Gastroesophageal sphincter (tissue), 4 donors: ENCODE results near the gene YKT6. TPM values are rescaled to one million over a fixed set of nuclear protein-coding genes. Genes with fewer than 3 reads are reported as not detected.
"Not testable (repeated sequence)": the region's sequence is repeated elsewhere in the genome, so short reads cannot be mapped to it uniquely, and the experiment has no call there.

Source experiments
- ATAC-seq: fragments of 150-250 bp; one replicate; pipeline ENCODE4 v1.9.1; 2016; ENCODE audit warnings: mild to moderate bottlenecking, moderate library complexity
- H3K27ac ChIP-seq, 4 donors: fragments of 200-600 bp; sonication (generic) in 3 of 4; 1 replicate in 3 of 4; 2 replicates in 1 of 4; pipeline ENCODE4 v1.5.1; 2016 to 2019
- H3K27me3 ChIP-seq: fragments of 200-600 bp; sonication (generic); one replicate; pipeline ENCODE4 v1.5.1; 2019
- H3K36me3 ChIP-seq, 2 donors: fragments of 200-600 bp; sonication (generic); one replicate each; pipeline ENCODE4 v1.5.1; 2019; ENCODE audit warnings: control low read depth in 1 of 2
- H3K4me1 ChIP-seq, 3 donors: fragments of 200-600 bp; sonication (generic); 1 replicate in 2 of 3; 2 replicates in 1 of 3; pipeline ENCODE4 v1.5.1; 2016 to 2019; ENCODE audit warnings: control low read depth in 2 of 3
- H3K4me3 ChIP-seq, 2 donors: fragments of 200-600 bp; sonication (generic); one replicate each; pipeline ENCODE4 v1.5.1; 2019; ENCODE audit warnings: mild to moderate bottlenecking in 1 of 2, moderate library complexity in 1 of 2
- H3K9me3 ChIP-seq, 3 donors: fragments of 200-600 bp; sonication (generic); one replicate each; pipeline ENCODE4 v1.5.1; 2017 to 2019; ENCODE audit warnings: control low read depth in 2 of 3
- CTCF ChIP-seq, 4 experiments: fragments of 200-600 bp in 2 of 4; fragments of 450-650 bp in 2 of 4; sonication (generic) in 1 of 4; IDR thresholded peaks; one replicate each; pipeline ENCODE4 v1.5.1; 2017 to 2019; ENCODE audit warnings: antibody characterized with exemption in 4 of 4, mild to moderate bottlenecking in 2 of 4, moderate library complexity in 2 of 4
- EP300 ChIP-seq: sonication (generic); formaldehyde crosslinking; IDR thresholded peaks from one replicate; pipeline ENCODE4 v1.6.1; 2017; ENCODE audit warnings: antibody characterized with exemption, mild to moderate bottlenecking
- POLR2A ChIP-seq, 2 donors: fragments of 450-650 bp; IDR thresholded peaks; one replicate each; pipeline ENCODE4 v1.6.1; 2017; ENCODE audit warnings: antibody characterized with exemption in 2 of 2, mild to moderate bottlenecking in 2 of 2, moderate library complexity in 1 of 2
- POLR2AphosphoS5 ChIP-seq: sonication (generic); formaldehyde crosslinking; IDR thresholded peaks from one replicate; pipeline ENCODE4 v1.6.1; 2017; ENCODE audit warnings: antibody characterized with exemption
- WGBS, 2 donors: methylation state at CpG; one replicate each; pipeline ENCODE4 v1.1.5; 2018; ENCODE audit warnings: low coverage in 1 of 2; 5-methylcytosine and 5-hydroxymethylcytosine counted together
- total RNA-seq, 4 donors: library from RNA; depleted of rRNA; stranded (reverse); fragments of >200 nt; gene quantifications; one replicate each; pipeline ENCODE4 v1.1.0, GENCODE V29; 2016

YKT6 gene
- total RNA-seq, 4 donors from 2014 or later, result 50.2 to 79.2 (median 64.1) TPM

- TF ChIP-seq CTCF (IDR thresholded peaks at IDR 0.05) (no peak), EP300 (no peak), POLR2A (IDR thresholded peaks at IDR 0.05) (no peak), POLR2AphosphoS5 (no peak)
- WGBS, 2 donors, result 25% methylated on average over 3 of the region's 3 CpGs; no CpG with 5 or more reads in 1 of the 2 donors
- Histone ChIP-seq H3K4me3 (no peak overlapping the region), H3K9me3 (peaks cover 0 to 5% (median 0%) of the 10 kb centered on the region in 3 donors), H3K27me3 (peaks cover 15% of the 10 kb centered on the region), H3K36me3 (no peaks in the 10 kb centered on the region), H3K27ac (no peak overlapping the region), H3K4me1 (no peaks in the 10 kb centered on the region)
- no peak for ATAC-seq
These were observed 26.7 kb upstream of the YKT6 start for GRCh38 chr7:44173911-44174693.

DNA sequence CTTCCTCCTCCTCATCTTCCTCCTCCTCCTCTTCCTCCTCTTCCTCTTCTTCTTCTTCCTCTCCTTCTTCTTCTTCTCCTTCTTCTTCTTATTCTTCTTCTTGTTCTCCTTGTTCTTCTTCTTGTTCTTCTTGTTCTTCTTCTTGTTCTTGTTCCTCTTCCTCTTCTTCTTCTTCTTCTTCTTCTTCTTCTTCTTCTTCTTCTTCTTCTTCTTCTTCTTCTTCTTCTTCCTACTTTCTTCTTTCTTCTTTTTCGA is 26.2 kb upstream of the YKT6 start:
- ATAC-seq, H3K9me3 ChIP-seq, H3K4me3 ChIP-seq, H3K27ac ChIP-seq, H3K4me1 ChIP-seq, H3K36me3 ChIP-seq: not testable (repeated sequence)
- 100% methylated on average over 1 of the region's 1 CpG; no CpG with 5 or more reads in 1 of the 2 donors for WGBS, 2 donors
- H3K27me3 ChIP-seq, result peaks cover 15% of the 10 kb centered on the region

GRCh38 chr7:44175730-44176129 is 25.0 kb upstream of the YKT6 start:
- H3K9me3 ChIP-seq, result peaks cover 0 to 5% (median 0%) of the 10 kb centered on the region in 3 donors
- H3K4me1 ChIP-seq, result no peaks in the 10 kb centered on the region
- WGBS, 2 donors, result 50 to 63% methylated on average over 1 to 2 of the region's 3 CpGs
- peaks cover 15% of the 10 kb centered on the region for H3K27me3 ChIP-seq
- no peak overlapping the region for H3K4me3 ChIP-seq
- no peaks in the 10 kb centered on the region for H3K36me3 ChIP-seq
- TF ChIP-seq POLR2A (IDR thresholded peaks at IDR 0.05) (no peak), CTCF (IDR thresholded peaks at IDR 0.05) (no peak), POLR2AphosphoS5 (no peak), EP300 (no peak)
- no peak overlapping the region for H3K27ac ChIP-seq
- no peak for ATAC-seq

GRCh38 chr7:44176486-44176885 is 24.3 kb upstream of the YKT6 start:
- no peak for ATAC-seq
- no peak overlapping the region for H3K4me3 ChIP-seq
- H3K9me3 ChIP-seq, result no peaks in the 10 kb centered on the region
- H3K27me3 ChIP-seq, result peaks cover 15% of the 10 kb centered on the region
- no peaks in the 10 kb centered on the region for H3K36me3 ChIP-seq
- TF ChIP-seq POLR2AphosphoS5, result no peak
- TF ChIP-seq EP300, result no peak
- TF ChIP-seq POLR2A (IDR thresholded peaks at IDR 0.05), result no peak
- no peak for TF ChIP-seq CTCF (IDR thresholded peaks at IDR 0.05)
- no peaks in the 10 kb centered on the region for H3K4me1 ChIP-seq
- WGBS, 2 donors, result 53% methylated on average over 3 of the region's 7 CpGs; no CpG with 5 or more reads in 1 of the 2 donors
- no peak overlapping the region for H3K27ac ChIP-seq

- TF ChIP-seq POLR2AphosphoS5 (no peak), CTCF (IDR thresholded peaks at IDR 0.05) (no peak), POLR2A (IDR thresholded peaks at IDR 0.05) (no peak), EP300 (no peak)
- Histone ChIP-seq H3K36me3 (no peaks in the 10 kb centered on the region), H3K4me1 (no peaks in the 10 kb centered on the region), H3K27me3 (peaks cover 15% of the 10 kb centered on the region), H3K27ac (no peak overlapping the region), H3K4me3 (no peak overlapping the region), H3K9me3 (peaks cover 0 to 7% (median 0%) of the 10 kb centered on the region in 3 donors)
- 43% methylated on average over 1 of the region's 4 CpGs; no CpG with 5 or more reads in 1 of the 2 donors for WGBS, 2 donors
- no peak for ATAC-seq
These were observed 23.1 kb upstream of the YKT6 start for GRCh38 chr7:44177570-44178131.
